Neuronal stem cell (in vitro differentiated cells): ENCODE measurements around the gene CMC1.

Experiments used
- DNase-seq: peaks from one replicate; pipeline ENCODE4 v3.0.0-alpha.2; 2013; ENCODE audit warnings: low spot score
- H2AFZ ChIP-seq: one replicate; pipeline ENCODE4 v1.6.1; 2013; ENCODE audit warnings: mild to moderate bottlenecking, low read length, inconsistent platforms
- H2AK5ac ChIP-seq: 2 replicates; pipeline ENCODE4 v1.6.1; 2013; ENCODE audit warnings: low read depth, mild to moderate bottlenecking, inconsistent platforms, low read length, moderate library complexity, mixed read lengths
- H2BK120ac ChIP-seq: 2 replicates; pipeline ENCODE4 v1.6.1; 2013; ENCODE audit warnings: low read depth, mild to moderate bottlenecking, inconsistent platforms, low read length, moderate library complexity, mixed read lengths
- H2BK12ac ChIP-seq: one replicate; pipeline ENCODE4 v1.6.1; 2013; ENCODE audit warnings: low read length, inconsistent platforms
- H2BK15ac ChIP-seq: 2 replicates; pipeline ENCODE4 v1.6.1; 2013; ENCODE audit warnings: mild to moderate bottlenecking, low read length, inconsistent platforms, mixed read lengths
- H2BK5ac ChIP-seq: one replicate; pipeline ENCODE4 v1.6.1; 2013; ENCODE audit warnings: inconsistent platforms, mild to moderate bottlenecking, low read length, moderate library complexity
- H3K14ac ChIP-seq: one replicate; pipeline ENCODE4 v1.6.1; 2013; ENCODE audit warnings: low read length, inconsistent platforms
- H3K18ac ChIP-seq: 2 replicates; pipeline ENCODE4 v1.6.1; 2013; ENCODE audit warnings: low read length, inconsistent platforms
- H3K23ac ChIP-seq: 2 replicates; pipeline ENCODE4 v1.6.1; 2013; ENCODE audit warnings: low read depth, mild to moderate bottlenecking, mixed read lengths, low read length, inconsistent platforms; ENCODE audit not compliant: poor library complexity
- H3K27ac ChIP-seq: replicated peaks from 3 replicates; pipeline ENCODE4 v1.5.1; 2013; ENCODE audit warnings: low read length, inconsistent platforms
- H3K27me3 ChIP-seq, 3 experiments: 2 replicates each; pipeline ENCODE4 v1.6.1; 2013; ENCODE audit warnings: low read length in 3 of 3, mild to moderate bottlenecking in 2 of 3, inconsistent platforms in 1 of 3, low read depth in 1 of 3, mixed read lengths in 1 of 3, moderate library complexity in 1 of 3; ENCODE audit not compliant: control insufficient read depth in 3 of 3, insufficient read depth in 3 of 3
- H3K36me3 ChIP-seq, 2 donors: replicated peaks in 1 of 2; 2 replicates each; pipeline ENCODE4 v1.6.1; 2013; ENCODE audit warnings: low read length in 2 of 2; ENCODE audit not compliant: control insufficient read depth in 2 of 2, insufficient read depth in 2 of 2
- H3K4ac ChIP-seq: 2 replicates; pipeline ENCODE4 v1.6.1; 2013; ENCODE audit warnings: inconsistent platforms, mild to moderate bottlenecking, low read length, moderate library complexity
- H3K4me1 ChIP-seq, 2 donors: 1 replicate in 1 of 2; 2 replicates in 1 of 2; pipeline ENCODE4 v1.6.1; 2013; ENCODE audit warnings: low read length in 2 of 2, low read depth in 1 of 2; ENCODE audit not compliant: control insufficient read depth in 2 of 2, insufficient read depth in 1 of 2
- H3K4me2 ChIP-seq: one replicate; pipeline ENCODE4 v1.6.1; 2013; ENCODE audit warnings: mild to moderate bottlenecking, low read length, inconsistent platforms; ENCODE audit not compliant: insufficient read depth, poor library complexity, severe bottlenecking
- H3K4me3 ChIP-seq, 2 donors: 2 replicates each; pipeline ENCODE4 v1.5.1; 2013; ENCODE audit warnings: low read length in 2 of 2, mild to moderate bottlenecking in 2 of 2, inconsistent platforms in 1 of 2, moderate library complexity in 1 of 2
- H3K79me1 ChIP-seq: one replicate; pipeline ENCODE4 v1.6.1; 2013; ENCODE audit warnings: low read depth, mild to moderate bottlenecking, inconsistent platforms, low read length, moderate library complexity
- H3K9ac ChIP-seq: one replicate; pipeline ENCODE4 v1.6.1; 2013; ENCODE audit warnings: mild to moderate bottlenecking, low read depth, low read length, inconsistent platforms; ENCODE audit not compliant: poor library complexity
- H3K9me3 ChIP-seq, 2 donors: replicated peaks in 1 of 2; 2 replicates each; pipeline versions ENCODE3 to v1.6.1; 2013; ENCODE audit warnings: low read length in 2 of 2, mild to moderate bottlenecking in 2 of 2, inconsistent platforms in 1 of 2, low read depth in 1 of 2, mixed read lengths in 1 of 2, moderate library complexity in 1 of 2; ENCODE audit not compliant: control insufficient read depth in 2 of 2, insufficient read depth in 1 of 2
- H4K8ac ChIP-seq: one replicate; pipeline ENCODE4 v1.6.1; 2013; ENCODE audit warnings: low read depth, mild to moderate bottlenecking, inconsistent platforms, low read length, moderate library complexity
- H4K91ac ChIP-seq: one replicate; pipeline ENCODE4 v1.6.1; 2013; ENCODE audit warnings: low read length, low read depth, mild to moderate bottlenecking, inconsistent platforms; ENCODE audit not compliant: poor library complexity
- WGBS, 2 donors: extraction: QIAGEN DNeasy Blood & Tissue Kit; methylation state at CpG; one replicate each; pipeline ENCODE4 v1.1.7; 2013; ENCODE audit warnings: missing lambda C conversion rate in 2 of 2, mixed read lengths in 1 of 2; ENCODE audit not compliant: insufficient read length in 2 of 2, insufficient replicate concordance in 1 of 2; ENCODE audit errors: extremely low coverage in 2 of 2; 5-methylcytosine and 5-hydroxymethylcytosine counted together

The CMC1 gene

DNA sequence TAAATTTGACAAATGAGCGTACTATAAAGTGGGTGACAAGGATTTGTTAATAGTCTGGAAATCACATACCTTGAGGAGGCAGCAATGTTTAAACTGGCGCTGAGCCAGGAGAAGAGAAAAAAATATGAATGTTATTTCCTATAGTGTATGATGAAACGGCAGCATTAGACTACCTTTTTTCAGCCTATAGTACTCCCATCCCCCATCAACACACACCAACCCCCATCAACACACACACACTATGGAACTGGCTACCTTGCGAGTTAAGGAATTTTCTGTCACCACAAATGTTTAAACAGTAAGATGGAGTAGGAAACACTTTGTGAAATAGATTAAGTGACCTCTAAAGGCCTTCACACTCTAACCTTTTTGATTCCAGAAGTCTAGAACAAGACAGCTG is 60.3 kb downstream of the CMC1 start:
- Histone ChIP-seq H3K79me1 (no peaks in the 10 kb centered on the region), H3K4me1 (no peaks in the 10 kb centered on the region), H3K4me2 (no peak overlapping the region), H3K27me3 (no peaks in the 10 kb centered on the region), H2BK15ac (no peak overlapping the region), H3K18ac (no peak overlapping the region), H3K4ac (no peak overlapping the region), H3K14ac (no peak overlapping the region), H3K23ac (no peak overlapping the region), H4K91ac (no peak overlapping the region), H3K27ac (no peak overlapping the region), H3K9me3 (no peaks in the 10 kb centered on the region), H2AK5ac (no peak overlapping the region), H3K4me3 (no peak overlapping the region), H3K9ac (no peak overlapping the region), H2BK120ac (no peak overlapping the region), H2AFZ (no peak overlapping the region), H4K8ac (no peak overlapping the region), H3K36me3 (peaks cover 0 to 3% of the 10 kb centered on the region in 2 donors), H2BK5ac (no peak overlapping the region), H2BK12ac (no peak overlapping the region)
- no peak for DNase-seq
- WGBS, 2 donors, result no CpG with 5 or more reads among the region's 4 CpGs

DNA sequence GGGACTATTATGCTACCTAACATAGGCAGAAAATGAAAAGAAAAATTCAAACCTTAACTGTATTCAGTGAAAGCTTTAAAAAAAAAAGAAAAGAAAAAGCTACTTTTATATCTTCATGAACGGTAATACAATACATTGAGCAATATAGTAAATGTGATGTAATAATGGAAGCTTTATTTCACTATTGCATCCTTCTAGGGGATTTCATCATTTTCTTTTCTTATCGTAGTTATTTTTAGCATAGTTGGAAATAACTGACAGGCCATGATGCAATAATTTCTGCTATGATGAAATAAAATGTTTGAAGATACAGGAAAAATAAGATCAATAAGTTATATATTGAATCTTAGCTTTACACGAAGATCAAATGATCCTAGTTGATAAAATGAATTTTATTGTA is 66.8 kb downstream of the CMC1 start:
- no CpG with 5 or more reads among the region's 3 CpGs for WGBS, 2 donors
- no peak overlapping the region for H3K9ac ChIP-seq
- no peak overlapping the region for H3K4me3 ChIP-seq

GRCh38 chr3:28315711-28316110 is 74.3 kb downstream of the CMC1 start:
- Histone ChIP-seq H3K9ac (no peak overlapping the region), H3K4ac (no peak overlapping the region), H2BK15ac (no peak overlapping the region), H2AFZ (no peak overlapping the region), H3K4me1 (no peaks in the 10 kb centered on the region), H2BK120ac (no peak overlapping the region), H3K18ac (no peak overlapping the region), H2BK12ac (no peak overlapping the region), H3K4me3 (no peak overlapping the region), H3K23ac (no peak overlapping the region), H3K27ac (no peak overlapping the region), H2BK5ac (no peak overlapping the region), H4K91ac (no peak overlapping the region), H4K8ac (no peak overlapping the region), H3K79me1 (no peaks in the 10 kb centered on the region), H3K36me3 (peaks cover 0 to 23% of the 10 kb centered on the region in 2 donors), H3K9me3 (no peaks in the 10 kb centered on the region), H3K27me3 (no peaks in the 10 kb centered on the region), H3K14ac (no peak overlapping the region), H3K4me2 (no peak overlapping the region), H2AK5ac (no peak overlapping the region)
- DNase-seq, result no peak
- WGBS, 2 donors, result no CpG with 5 or more reads among the region's 1 CpG

More for the DNA sequence above, 66.8 kb downstream of the CMC1 start:
- Histone ChIP-seq H3K79me1 (no peaks in the 10 kb centered on the region), H3K9me3 (no peaks in the 10 kb centered on the region), H3K4me2 (no peak overlapping the region), H3K27ac (no peak overlapping the region), H3K27me3 (no peaks in the 10 kb centered on the region), H4K8ac (no peak overlapping the region), H2BK5ac (no peak overlapping the region), H3K4me1 (no peaks in the 10 kb centered on the region), H2BK15ac (no peak overlapping the region), H3K36me3 (no peaks in the 10 kb centered on the region), H3K18ac (no peak overlapping the region), H2AFZ (no peak overlapping the region), H3K23ac (no peak overlapping the region), H4K91ac (no peak overlapping the region), H2BK120ac (no peak overlapping the region), H3K14ac (no peak overlapping the region), H3K4ac (no peak overlapping the region), H2BK12ac (no peak overlapping the region), H2AK5ac (no peak overlapping the region)
- DNase-seq, result no peak

DNA sequence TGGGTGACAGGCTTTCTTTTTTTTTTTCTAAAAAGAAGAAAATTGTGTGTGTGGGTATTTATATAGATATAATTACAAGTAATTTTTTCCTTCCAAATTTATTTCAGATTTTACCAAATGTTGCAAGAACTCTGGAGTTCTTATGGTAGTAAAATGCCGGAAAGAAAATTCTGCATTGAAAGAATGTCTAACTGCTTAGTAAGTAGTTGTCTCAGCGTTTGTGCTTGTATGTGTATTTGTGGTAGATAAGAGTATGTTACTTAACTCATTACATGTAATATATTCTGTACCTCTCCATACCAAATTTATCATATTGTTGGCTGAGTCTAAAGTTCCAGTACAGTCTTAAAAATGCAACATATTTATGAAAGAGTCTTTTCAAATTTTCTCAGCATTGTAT is 74.8 kb downstream of the CMC1 start:
- peaks cover 0 to 28% of the 10 kb centered on the region in 2 donors for H3K36me3 ChIP-seq
- WGBS, 2 donors, result no CpG with 5 or more reads among the region's 2 CpGs
- no peak overlapping the region for H2AFZ ChIP-seq

More for the DNA sequence above, 74.8 kb downstream of the CMC1 start:
- H2BK120ac ChIP-seq, result no peak overlapping the region
- no peaks in the 10 kb centered on the region for H3K9me3 ChIP-seq
- no peak overlapping the region for H3K27ac ChIP-seq
- no peak overlapping the region for H3K4me2 ChIP-seq
- H3K9ac ChIP-seq, result no peak overlapping the region
- H3K27me3 ChIP-seq, result no peaks in the 10 kb centered on the region
- H3K4ac ChIP-seq, result no peak overlapping the region
- no peak overlapping the region for H2BK15ac ChIP-seq
- H3K18ac ChIP-seq, result no peak overlapping the region
- no peak overlapping the region for H2BK5ac ChIP-seq
- no peak overlapping the region for H3K14ac ChIP-seq
- no peak overlapping the region for H4K91ac ChIP-seq
- no peak overlapping the region for H3K23ac ChIP-seq
- H2BK12ac ChIP-seq, result no peak overlapping the region
- H4K8ac ChIP-seq, result no peak overlapping the region
- H3K4me3 ChIP-seq, result no peak overlapping the region
- no peaks in the 10 kb centered on the region for H3K79me1 ChIP-seq
- no peak for DNase-seq
- H3K4me1 ChIP-seq, result no peaks in the 10 kb centered on the region
- no peak overlapping the region for H2AK5ac ChIP-seq
